Tibial nerve (tissue), 4 donors: ENCODE data around the gene ZNF223. TPM values are rescaled to one million over a fixed set of nuclear protein-coding genes. Genes with fewer than 3 reads are reported as not detected.
A peak's percentile ranks its signal among the peaks of the same experiment; 100 is the strongest.

ENCODE experiments used
- DNase-seq, 2 donors: peaks; one replicate each; pipeline ENCODE4 v3.0.0-alpha.2; 2019; ENCODE audit warnings: low spot score in 2 of 2
- H3K27ac ChIP-seq, 4 donors: fragments of 200-600 bp; sonication (generic) in 3 of 4; one replicate each; pipeline ENCODE4 v1.5.1; 2017 to 2019; ENCODE audit warnings: mild to moderate bottlenecking in 1 of 4
- H3K27me3 ChIP-seq, 2 donors: fragments of 200-600 bp; sonication (generic) in 1 of 2; one replicate each; pipeline versions ENCODE4 v1.5.1 to v1.6.0; 2017 to 2019
- H3K36me3 ChIP-seq, 3 donors: fragments of 200-600 bp; sonication (generic); one replicate each; pipeline ENCODE4 v1.5.1; 2018 to 2019
- H3K4me1 ChIP-seq, 4 donors: fragments of 200-600 bp; sonication (generic) in 3 of 4; one replicate each; pipeline ENCODE4 v1.5.1; 2017 to 2019
- H3K4me3 ChIP-seq, 4 donors: fragments of 200-600 bp; sonication (generic) in 3 of 4; one replicate each; pipeline ENCODE4 v1.5.1; 2017 to 2019; ENCODE audit warnings: mild to moderate bottlenecking in 1 of 4, moderate library complexity in 1 of 4
- H3K9me3 ChIP-seq, 4 donors: fragments of 200-600 bp; sonication (generic) in 3 of 4; one replicate each; pipeline ENCODE4 v1.5.1; 2017 to 2019
- EP300 ChIP-seq, 2 donors: sonication (generic); formaldehyde crosslinking; IDR thresholded peaks; one replicate each; pipeline ENCODE4 v1.6.1; 2017; ENCODE audit warnings: antibody characterized with exemption in 2 of 2, mild to moderate bottlenecking in 1 of 2
- POLR2A ChIP-seq, 2 donors: fragments of 450-650 bp; IDR thresholded peaks; one replicate each; pipeline ENCODE4 v1.6.1; 2017; ENCODE audit warnings: antibody characterized with exemption in 2 of 2, mild to moderate bottlenecking in 2 of 2, moderate library complexity in 2 of 2
- WGBS, 2 donors: methylation state at CpG; one replicate each; pipeline ENCODE4 v1.1.5; 2018; 5-methylcytosine and 5-hydroxymethylcytosine counted together
- total RNA-seq, 4 donors: library from RNA; depleted of rRNA; stranded (reverse); fragments of >200 nt; gene quantifications; one replicate each; pipeline ENCODE4 v1.1.0, GENCODE V29; 2016
- TF ChIP-seq, protein P1 (sequence below), 5 experiments: fragments of 200-600 bp in 3 of 5; fragments of 450-650 bp in 2 of 5; sonication (generic) in 3 of 5; IDR thresholded peaks; one replicate each; pipeline ENCODE4 v1.5.1; 2016 to 2019; ENCODE audit warnings: antibody characterized with exemption in 5 of 5, mild to moderate bottlenecking in 3 of 5, moderate library complexity in 2 of 5

Gene ZNF223
- 1 to 10 TPM; 1.7 to 7.3 (median 5.3) TPM for total RNA-seq

DNA sequence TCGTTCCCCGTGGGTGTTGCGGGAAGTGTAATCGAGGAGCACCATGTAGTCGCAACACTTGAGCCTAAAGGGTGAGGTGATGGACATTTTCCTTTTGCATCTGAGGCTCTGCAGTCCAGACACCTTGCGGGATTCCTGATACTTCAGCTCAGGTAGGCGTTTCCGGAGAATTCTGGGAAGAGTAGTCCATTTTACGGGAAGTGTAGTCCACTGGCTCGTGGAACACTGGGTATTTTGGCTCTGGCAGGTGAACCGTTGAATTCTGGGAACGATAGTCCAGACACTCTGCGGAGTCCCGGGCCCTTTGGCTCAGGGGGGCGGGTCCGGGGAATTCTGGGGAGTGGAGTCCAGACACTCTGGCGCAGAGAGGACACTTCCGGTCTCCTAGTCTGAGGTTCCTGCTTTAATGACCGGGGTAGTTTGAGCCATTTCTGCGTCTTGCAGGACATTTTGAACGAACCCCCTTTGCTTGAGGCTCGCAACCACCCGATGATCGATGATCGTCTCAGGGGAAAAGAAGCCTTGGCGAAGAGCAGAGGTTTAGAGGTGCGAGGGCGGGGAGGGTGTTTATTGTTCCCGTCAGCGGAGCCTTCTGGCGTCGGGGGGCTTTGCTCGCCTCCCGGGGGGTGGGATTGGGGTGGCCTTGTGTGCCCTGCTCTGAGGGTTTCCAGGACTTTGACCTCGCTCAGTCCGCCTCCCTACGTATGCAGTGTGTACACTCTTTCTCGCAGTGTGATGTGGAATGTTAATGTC, at the start of gene ZNF223:
ZNF223 (plus strand) TSS at position 387 of the 753 bp plus-strand sequence. CDS start 3,141 bp downstream, outside the sequence.
- peaks cover 0 to 10% of the 10 kb centered on the region in 2 donors for H3K27me3 ChIP-seq

DNA sequence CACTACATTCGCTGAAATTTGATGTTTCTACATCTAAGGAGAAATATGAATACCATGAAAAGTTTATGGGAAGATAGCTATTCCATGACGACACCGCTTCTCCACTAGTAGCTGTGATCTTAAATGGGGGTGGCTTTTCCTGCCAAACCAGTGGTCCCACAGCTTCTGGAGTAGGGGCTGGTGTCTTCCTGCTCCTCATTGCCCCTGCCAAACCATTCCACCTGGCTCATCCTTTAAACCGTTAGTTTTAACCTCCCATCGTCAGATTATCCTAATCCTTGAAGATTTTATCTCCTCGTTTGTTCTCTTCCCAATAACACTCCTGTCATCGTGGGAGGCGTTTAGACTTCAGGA, 49.6 kb upstream of the ZNF223 start:
- H3K27me3 ChIP-seq: no peaks in the 10 kb centered on the region
- H3K36me3 ChIP-seq: peaks cover 0 to 27% (median 2%) of the 10 kb centered on the region in 3 donors
- no peak for DNase-seq
- WGBS, 2 donors: 10 to 12% methylated on average over 8 of the region's 8 CpGs
- H3K4me3 ChIP-seq: peak overlapping the region; percentile 71 to 91 (median 72)
- no peak for TF ChIP-seq POLR2A (IDR thresholded peaks at IDR 0.05)
- TF ChIP-seq EP300 (IDR thresholded peaks at IDR 0.05): no peak
- TF ChIP-seq, protein P1, sequence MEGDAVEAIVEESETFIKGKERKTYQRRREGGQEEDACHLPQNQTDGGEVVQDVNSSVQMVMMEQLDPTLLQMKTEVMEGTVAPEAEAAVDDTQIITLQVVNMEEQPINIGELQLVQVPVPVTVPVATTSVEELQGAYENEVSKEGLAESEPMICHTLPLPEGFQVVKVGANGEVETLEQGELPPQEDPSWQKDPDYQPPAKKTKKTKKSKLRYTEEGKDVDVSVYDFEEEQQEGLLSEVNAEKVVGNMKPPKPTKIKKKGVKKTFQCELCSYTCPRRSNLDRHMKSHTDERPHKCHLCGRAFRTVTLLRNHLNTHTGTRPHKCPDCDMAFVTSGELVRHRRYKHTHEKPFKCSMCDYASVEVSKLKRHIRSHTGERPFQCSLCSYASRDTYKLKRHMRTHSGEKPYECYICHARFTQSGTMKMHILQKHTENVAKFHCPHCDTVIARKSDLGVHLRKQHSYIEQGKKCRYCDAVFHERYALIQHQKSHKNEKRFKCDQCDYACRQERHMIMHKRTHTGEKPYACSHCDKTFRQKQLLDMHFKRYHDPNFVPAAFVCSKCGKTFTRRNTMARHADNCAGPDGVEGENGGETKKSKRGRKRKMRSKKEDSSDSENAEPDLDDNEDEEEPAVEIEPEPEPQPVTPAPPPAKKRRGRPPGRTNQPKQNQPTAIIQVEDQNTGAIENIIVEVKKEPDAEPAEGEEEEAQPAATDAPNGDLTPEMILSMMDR (IDR thresholded peaks at IDR 0.05): no peak
- H3K4me1 ChIP-seq: peaks cover 0 to 17% (median 6%) of the 10 kb centered on the region in 4 donors
- H3K27ac ChIP-seq: peak overlapping the region in 3 of 4 donors; percentile 63 to 85 (median 78)
- peaks cover 0 to 32% (median 1%) of the 10 kb centered on the region in 4 donors for H3K9me3 ChIP-seq

More for the DNA sequence above, at the start of gene ZNF223:
- Histone ChIP-seq H3K27ac (peak within 1 kb of the TSS in 3 of 4 donors; percentile 59 to 81 (median 67)), H3K4me3 (peak within 1 kb of the TSS; percentile 52 to 70 (median 60)), H3K9me3 (peaks cover 0 to 20% (median 0%) of the 10 kb centered on the region in 4 donors), H3K4me1 (peaks cover 0 to 16% (median 2%) of the 10 kb centered on the region in 4 donors), H3K36me3 (peaks cover 3 to 25% (median 3%) of the 10 kb centered on the region in 3 donors)
- TF ChIP-seq, protein P1 (IDR thresholded peaks at IDR 0.05): no peak
- TF ChIP-seq EP300 (IDR thresholded peaks at IDR 0.05) (peak; percentile 80 to 92), POLR2A (IDR thresholded peaks at IDR 0.05) (no peak)
- DNase-seq: peak; percentile 85 to 92
- 1% methylated on average over 37 of the region's 38 CpGs for WGBS, 2 donors

DNA sequence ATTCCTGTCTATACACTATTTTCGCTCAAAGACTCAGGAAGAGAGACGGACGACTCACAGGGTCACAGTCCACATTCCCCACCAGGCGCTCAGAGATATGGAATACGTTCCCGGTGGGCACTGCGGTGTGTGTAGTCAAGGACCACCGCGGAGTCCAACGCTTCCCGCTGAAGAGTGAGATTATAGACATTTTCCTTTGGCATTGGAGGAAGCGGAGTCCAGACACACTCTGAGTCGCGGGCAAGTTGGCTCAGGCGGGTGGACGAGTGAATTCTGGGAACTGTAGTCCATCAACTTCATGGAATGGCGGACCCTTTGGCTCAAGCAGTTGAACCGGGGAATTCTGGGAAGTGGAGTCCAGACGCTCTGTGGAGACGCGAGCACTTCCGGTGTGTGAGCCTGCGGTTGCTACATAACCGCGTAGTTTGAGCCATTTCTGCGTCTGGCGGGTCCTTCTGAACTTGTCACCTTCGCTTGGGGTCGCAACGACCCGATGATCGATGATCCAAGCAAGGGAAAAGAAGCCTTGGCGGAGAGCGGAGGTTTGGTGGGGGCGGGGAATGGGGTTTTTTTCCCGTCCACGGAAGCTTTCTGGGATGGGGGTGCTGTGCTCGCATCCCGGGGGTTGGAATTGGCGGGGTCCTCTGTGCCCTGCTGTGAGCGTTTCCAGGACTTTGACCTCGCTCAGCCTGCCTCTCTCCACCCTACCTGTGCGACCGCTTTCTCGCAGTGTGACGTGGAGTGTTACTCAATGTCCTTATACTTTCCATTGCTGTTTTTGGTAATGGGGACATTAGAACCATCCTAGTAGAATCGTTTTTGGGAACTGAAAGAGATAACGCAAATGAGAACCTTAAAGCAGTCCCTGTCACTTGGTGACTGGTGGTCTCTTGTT, 49.0 kb upstream of the ZNF223 start, which contains the start of gene ZNF230:
ZNF230 (plus strand) TSS at position 392 of the 895 bp plus-strand sequence. CDS start 4,122 bp downstream, outside the sequence.
- peak within 1 kb of the TSS; percentile 24 to 85 (median 70) for H3K27ac ChIP-seq
- H3K36me3 ChIP-seq: peaks cover 3 to 27% (median 8%) of the 10 kb centered on the region in 3 donors
- no peaks in the 10 kb centered on the region for H3K27me3 ChIP-seq
- WGBS, 2 donors: 0 to 1% methylated on average over 48 of the region's 48 CpGs
- peaks cover 0 to 17% (median 6%) of the 10 kb centered on the region in 4 donors for H3K4me1 ChIP-seq
- H3K9me3 ChIP-seq: peaks cover 0 to 32% (median 6%) of the 10 kb centered on the region in 4 donors
- peak; percentile 68 to 94 for DNase-seq
- TF ChIP-seq POLR2A (IDR thresholded peaks at IDR 0.05) (peak in 1 of 2 donors; percentile 18), EP300 (IDR thresholded peaks at IDR 0.05) (peak; percentile 35 to 84)
- TF ChIP-seq, protein P1 (IDR thresholded peaks at IDR 0.05): no peak
- peak within 1 kb of the TSS; percentile 71 to 91 (median 72) for H3K4me3 ChIP-seq

DNA sequence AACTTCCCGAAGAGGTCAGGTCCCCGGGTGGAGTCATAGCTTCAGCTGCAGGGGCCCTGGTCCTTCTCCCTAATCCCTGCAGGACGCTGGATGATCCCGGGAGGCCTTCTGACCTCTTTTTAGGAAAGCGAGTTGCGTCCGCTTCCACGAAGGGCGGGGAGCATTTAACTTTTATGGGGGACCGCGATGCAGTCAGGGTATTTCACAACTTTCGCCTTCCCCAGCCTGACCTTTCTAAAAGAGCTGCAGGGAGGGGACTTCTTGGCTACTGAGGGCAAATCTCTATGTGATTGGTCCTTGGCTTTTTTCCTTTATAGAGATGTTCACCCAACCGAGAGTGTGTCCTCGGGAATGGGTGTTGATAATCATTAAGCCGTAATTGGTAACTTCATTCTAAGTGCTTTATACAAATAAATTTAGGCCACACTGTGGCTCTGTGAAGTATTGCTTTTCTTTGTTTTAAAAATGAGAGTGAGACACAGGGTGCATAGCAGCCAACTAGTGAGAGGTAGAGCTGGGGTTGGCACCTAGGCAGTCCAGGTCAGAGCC, 48.3 kb upstream of the ZNF223 start:
- TF ChIP-seq, protein P1 (IDR thresholded peaks at IDR 0.05): no peak
- TF ChIP-seq EP300 (IDR thresholded peaks at IDR 0.05) (no peak), POLR2A (IDR thresholded peaks at IDR 0.05) (no peak)
- no peak for DNase-seq
- WGBS, 2 donors: 2% methylated on average over 15 of the region's 15 CpGs
- no peaks in the 10 kb centered on the region for H3K27me3 ChIP-seq
- peak overlapping the region; percentile 71 to 91 (median 72) for H3K4me3 ChIP-seq
- H3K27ac ChIP-seq: peak overlapping the region in 3 of 4 donors; percentile 63 to 85 (median 78)
- peaks cover 0 to 17% (median 6%) of the 10 kb centered on the region in 4 donors for H3K4me1 ChIP-seq
- peaks cover 4 to 31% (median 15%) of the 10 kb centered on the region in 3 donors for H3K36me3 ChIP-seq
- peaks cover 0 to 34% (median 6%) of the 10 kb centered on the region in 4 donors for H3K9me3 ChIP-seq
